K562 (cell line): ENCODE data around the gene XRN2. TPM values are rescaled to one million over a fixed set of nuclear protein-coding genes. Genes with fewer than 3 reads are reported as not detected.
A peak's percentile ranks its signal among the peaks of the same experiment; 100 is the strongest.

Source experiments
- ATAC-seq: fragments of 200-7000 bp; cut with Tn5 transposase; 3 replicates; pipeline ENCODE4 v1.9.1; 2020; ENCODE audit warnings: moderate library complexity
- BruUV-seq: library from RNA; stranded (reverse); fragments of 400-500 nt; replicated peaks from 2 replicates; lab custom pipeline; 2021; lab: Mats Ljungman, UMichigan
- CTCF ChIA-PET: fragments of 300-600 bp; formaldehyde crosslinking; extraction: SDS; loops from one replicate; lab custom pipeline; 2021; ENCODE audit warnings: low intra/inter-chr PET ratio; lab: Yijun Ruan, JAX
- POLR2A ChIA-PET: fragments of 300-600, 350-650 bp; sonication (Branson Sonifier 250); formaldehyde crosslinking; extraction: SDS; loops from one replicate; lab custom pipeline; 2021; ENCODE audit warnings: antibody characterized with exemption, inconsistent platforms; lab: Yijun Ruan, JAX
- DNase-seq, 4 experiments: peaks; one replicate each; pipeline versions ENCODE4 v3.0.0 to v3.0.0-alpha.2; 2011 to 2018; ENCODE audit warnings: low spot score in 3 of 4, mixed read lengths in 3 of 4; ENCODE audit errors: extremely low read depth in 1 of 4
- FAIRE-seq: peaks from 2 replicates; lab custom pipeline; 2011; peaks lifted over from hg19 to GRCh38; lab: Jason Lieb, UNC
- H2AFZ ChIP-seq: 2 replicates; pipeline ENCODE4 v1.6.0; 2011; ENCODE audit warnings: low read depth, low read length, control low read depth, inconsistent platforms
- H3K27ac ChIP-seq: fragments of 200-600 bp; 3 replicates; pipeline ENCODE4 v1.8.0; 2011; ENCODE audit warnings: low read depth, mild to moderate bottlenecking, control low read depth, inconsistent platforms, low read length, moderate library complexity, mixed read lengths; ENCODE audit errors: extremely low read depth
- H3K27me3 ChIP-seq, 2 experiments: fragments of 300-600 bp in 1 of 2; 2 replicates in 1 of 2; 3 replicates in 1 of 2; pipeline versions ENCODE4 v1.6.0 to v1.8.0; 2011; ENCODE audit warnings: inconsistent platforms in 2 of 2, low read length in 2 of 2, mild to moderate bottlenecking in 1 of 2, mixed read lengths in 1 of 2, moderate library complexity in 1 of 2; ENCODE audit not compliant: control insufficient read depth in 2 of 2, insufficient read depth in 2 of 2
- H3K36me3 ChIP-seq: fragments of 300-600 bp; 3 replicates; pipeline ENCODE4 v1.8.0; 2011; ENCODE audit warnings: mild to moderate bottlenecking, low read length, inconsistent platforms; ENCODE audit not compliant: control insufficient read depth, insufficient read depth
- H3K4me1 ChIP-seq, 2 experiments: fragments of 200-600 bp in 1 of 2; replicated peaks in 1 of 2; 2 replicates in 1 of 2; 3 replicates in 1 of 2; pipeline versions ENCODE4 v1.5.1 to v1.8.0; 2011; ENCODE audit warnings: inconsistent platforms in 2 of 2, low read length in 2 of 2, mild to moderate bottlenecking in 1 of 2, mixed read lengths in 1 of 2, moderate library complexity in 1 of 2; ENCODE audit not compliant: control insufficient read depth in 2 of 2, insufficient read depth in 2 of 2
- H3K4me2 ChIP-seq: 2 replicates; pipeline ENCODE4 v1.6.1; 2011; ENCODE audit warnings: low read length, control low read depth, inconsistent platforms, mixed read lengths; ENCODE audit not compliant: insufficient read depth
- H3K4me3 ChIP-seq: fragments of 200-600 bp; sonication (generic), shearing (Covaris generic); 2 replicates; pipeline ENCODE4 v1.5.1; 2016; ENCODE audit warnings: control low read depth, inconsistent platforms
- H3K79me2 ChIP-seq: fragments of 200-600 bp; 3 replicates; pipeline ENCODE4 v1.8.0; 2011; ENCODE audit warnings: low read length, inconsistent platforms; ENCODE audit not compliant: control insufficient read depth, insufficient read depth
- H3K9ac ChIP-seq, 2 experiments: 2 replicates each; pipeline versions ENCODE4 v1.6.0 to v1.6.1; 2011; ENCODE audit warnings: low read depth in 2 of 2, low read length in 2 of 2, control low read depth in 1 of 2, inconsistent platforms in 1 of 2, mild to moderate bottlenecking in 1 of 2, mixed read lengths in 1 of 2; ENCODE audit not compliant: insufficient read depth in 1 of 2
- H3K9me1 ChIP-seq: one replicate; pipeline ENCODE4 v1.6.0; 2011; ENCODE audit warnings: inconsistent platforms, mild to moderate bottlenecking, low read length, moderate library complexity; ENCODE audit not compliant: control insufficient read depth, insufficient read depth
- H3K9me3 ChIP-seq: replicated peaks from 2 replicates; pipeline ENCODE4 v1.5.1; 2011; ENCODE audit warnings: low read depth, low read length, inconsistent platforms; ENCODE audit not compliant: control insufficient read depth, insufficient read depth
- H4K20me1 ChIP-seq: replicated peaks from 2 replicates; pipeline ENCODE4 v1.6.1; 2011; ENCODE audit warnings: low read length, inconsistent platforms, mixed read lengths; ENCODE audit not compliant: control insufficient read depth, insufficient read depth
- ILK ChIP-seq: fragments of 450-650 bp; IDR thresholded peaks from 2 replicates; pipeline ENCODE4 v1.6.1; 2016; ENCODE audit warnings: missing genetic modification characterization, low read depth, mild to moderate bottlenecking, missing compliant biosample characterization, moderate library complexity, borderline replicate concordance
- POLR2H ChIP-seq: IDR thresholded peaks from 2 replicates; pipeline ENCODE4 v1.6.1; 2016; ENCODE audit warnings: missing genetic modification characterization, low read depth, mild to moderate bottlenecking, control low read depth, missing compliant biosample characterization, moderate library complexity
- ZKSCAN8 ChIP-seq: fragments of 200-800 bp; sonication (Bioruptor generic); IDR thresholded peaks from 2 replicates; pipeline ENCODE4 v1.6.1; 2016; ENCODE audit warnings: missing genetic modification characterization, missing compliant biosample characterization
- WGBS: fragments of 100-300 bp; shearing (Covaris generic); methylation state at CpG from one replicate; pipeline ENCODE4 v1.1.6; 2016; ENCODE audit warnings: low coverage, mixed read lengths; ENCODE audit not compliant: insufficient coverage; ENCODE audit errors: missing lambda C conversion rate; 5-methylcytosine and 5-hydroxymethylcytosine counted together
- in situ Hi-C: fragments of 300-500 bp; cut with MboI; formaldehyde crosslinking; loops from 4 replicates; pipeline ENCODE4 v1.15.0; 2018; ENCODE audit warnings: inconsistent platforms, mixed read lengths
- intact Hi-C: fragments of 100-400 bp; cut with micrococcal nuclease; formaldehyde crosslinking; loops from 2 replicates; pipeline ENCODE4 v1.14.2; 2022
- polyA plus RNA-seq, 8 experiments: library from polyadenylated mRNA; depleted of rRNA in 4 of 8; stranded (reverse) in 5 of 8; unstranded in 3 of 8; fragments of >200 nt; fragmentation: Nextera tagmentation in 2 of 8; fragmentation: Illumina TruSeq in 1 of 8; extraction: Ambion mirVana in 2 of 8; extraction: Trizol in 1 of 8; gene quantifications; 2 replicates each; pipeline versions ENCODE4 v1.2.1 to v1.2.3, GENCODE V29; 2011 to 2014; ENCODE audit warnings: inconsistent platforms in 1 of 8, missing spikeins in 1 of 8
- total RNA-seq, 7 experiments: library from RNA; depleted of rRNA in 6 of 7; stranded (reverse); fragments of >200 nt in 6 of 7; fragmentation: Illumina TruSeq in 2 of 7; extraction: Trizol in 2 of 7; gene quantifications; 2 replicates each; pipeline versions ENCODE4 v1.2.1 to v1.2.3, GENCODE V29; 2011 to 2021; ENCODE audit warnings: low replicate concordance in 1 of 7
- TF ChIP-seq, protein P1 (sequence below): sonication (generic); formaldehyde crosslinking; IDR thresholded peaks from 2 replicates; pipeline ENCODE4 v1.8.0; 2023; ENCODE audit warnings: mild to moderate bottlenecking, missing genetic modification reagents

The XRN2 gene
- total and polyA plus RNA-seq, 9 of the 15 experiments (the other 6 are each of a cell fraction or from before 2014, with no cell fraction given) = 41.8 to 67.3 (median 51.4) TPM

DNA sequence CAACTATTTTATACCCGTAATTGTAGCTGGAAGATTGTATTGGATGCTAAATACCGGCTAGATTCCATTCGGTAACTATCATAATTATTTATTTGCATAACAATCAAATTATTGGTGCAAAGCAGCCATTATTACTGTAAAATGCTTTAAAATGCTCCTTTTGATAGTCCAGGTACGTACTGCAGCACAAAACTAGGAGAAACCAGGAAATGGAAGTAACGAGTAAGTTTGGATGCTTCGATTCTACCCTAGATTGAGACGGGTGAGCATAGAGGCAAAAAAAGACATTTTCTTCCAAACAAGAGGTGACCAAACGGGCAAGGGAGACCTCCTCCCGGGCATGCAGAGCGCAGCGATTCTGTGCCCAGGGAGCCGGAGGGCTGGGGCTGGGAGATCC is 469 bp upstream of the XRN2 start:
- in situ Hi-C loops (no loop called here), intact Hi-C loops (no loop called here)
- no peaks in the 10 kb centered on the region for H3K27me3 ChIP-seq
- H4K20me1 ChIP-seq = no peaks in the 10 kb centered on the region
- under 1% methylated on average over 12 of the region's 12 CpGs for WGBS
- H3K4me2 ChIP-seq = peak overlapping the region; percentile 92
- H3K9ac ChIP-seq = peak overlapping the region; percentile 93 to 97
- H3K9me1 ChIP-seq = no peaks in the 10 kb centered on the region
- H2AFZ ChIP-seq = peak overlapping the region; percentile 89
- TF ChIP-seq ILK (tag) (no peak), ZKSCAN8 (CRISPR knock-in tag) (0 out of 2 replicates have a peak, but pooled peaks have one; percentile 24), POLR2H (tag) (peak; percentile 21; the same call in 1 of the 2 replicates)
- TF ChIP-seq, protein P1, sequence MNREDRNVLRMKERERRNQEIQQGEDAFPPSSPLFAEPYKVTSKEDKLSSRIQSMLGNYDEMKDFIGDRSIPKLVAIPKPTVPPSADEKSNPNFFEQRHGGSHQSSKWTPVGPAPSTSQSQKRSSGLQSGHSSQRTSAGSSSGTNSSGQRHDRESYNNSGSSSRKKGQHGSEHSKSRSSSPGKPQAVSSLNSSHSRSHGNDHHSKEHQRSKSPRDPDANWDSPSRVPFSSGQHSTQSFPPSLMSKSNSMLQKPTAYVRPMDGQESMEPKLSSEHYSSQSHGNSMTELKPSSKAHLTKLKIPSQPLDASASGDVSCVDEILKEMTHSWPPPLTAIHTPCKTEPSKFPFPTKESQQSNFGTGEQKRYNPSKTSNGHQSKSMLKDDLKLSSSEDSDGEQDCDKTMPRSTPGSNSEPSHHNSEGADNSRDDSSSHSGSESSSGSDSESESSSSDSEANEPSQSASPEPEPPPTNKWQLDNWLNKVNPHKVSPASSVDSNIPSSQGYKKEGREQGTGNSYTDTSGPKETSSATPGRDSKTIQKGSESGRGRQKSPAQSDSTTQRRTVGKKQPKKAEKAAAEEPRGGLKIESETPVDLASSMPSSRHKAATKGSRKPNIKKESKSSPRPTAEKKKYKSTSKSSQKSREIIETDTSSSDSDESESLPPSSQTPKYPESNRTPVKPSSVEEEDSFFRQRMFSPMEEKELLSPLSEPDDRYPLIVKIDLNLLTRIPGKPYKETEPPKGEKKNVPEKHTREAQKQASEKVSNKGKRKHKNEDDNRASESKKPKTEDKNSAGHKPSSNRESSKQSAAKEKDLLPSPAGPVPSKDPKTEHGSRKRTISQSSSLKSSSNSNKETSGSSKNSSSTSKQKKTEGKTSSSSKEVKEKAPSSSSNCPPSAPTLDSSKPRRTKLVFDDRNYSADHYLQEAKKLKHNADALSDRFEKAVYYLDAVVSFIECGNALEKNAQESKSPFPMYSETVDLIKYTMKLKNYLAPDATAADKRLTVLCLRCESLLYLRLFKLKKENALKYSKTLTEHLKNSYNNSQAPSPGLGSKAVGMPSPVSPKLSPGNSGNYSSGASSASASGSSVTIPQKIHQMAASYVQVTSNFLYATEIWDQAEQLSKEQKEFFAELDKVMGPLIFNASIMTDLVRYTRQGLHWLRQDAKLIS = 0 out of 2 replicates have a peak, but pooled peaks have one; percentile 0
- H3K27ac ChIP-seq = peak overlapping the region; percentile 81
- peak; percentile 61 for ATAC-seq
- peak overlapping the region; percentile 91 for H3K4me3 ChIP-seq
- TSS peak; percentile 91 for BruUV-seq
- no peaks in the 10 kb centered on the region; a peak in 1 of 5 replicates for H3K4me1 ChIP-seq
- ChIA-PET POLR2A (interaction anchor here (0.5 to 2.7 kb wide), 7 partner anchors 10 to 176 kb away, joined by 3 to 14 read pairs (median 4); partner anchors contain the start of gene KIZ), CTCF (no interaction called here)
- H3K9me3 ChIP-seq = no peaks in the 10 kb centered on the region
- H3K79me2 ChIP-seq = peaks cover 28% of the 10 kb centered on the region
- no peak for FAIRE-seq
- no peak for DNase-seq
- no peaks in the 10 kb centered on the region for H3K36me3 ChIP-seq
